Stimulated activated CD8-positive, alpha-beta memory T cell treated with anti-CD3 and anti-CD28 coated beads, Interleukin-7, amount 100 ng/mL, for 1 hour (primary cell): ENCODE results near the gene BAIAP2.

ENCODE experiments used
- DNase-seq, 2 donors: peaks; one replicate each; pipeline ENCODE4 v3.0.0-alpha.2; 2020; ENCODE audit warnings: low read depth in 2 of 2

BAIAP2 gene

GRCh38 chr17:81090361-81091136, 55.6 kb downstream of the BAIAP2 start:
- DNase-seq = no peak

GRCh38 chr17:81091154-81091553, 56.2 kb downstream of the BAIAP2 start:
- DNase-seq = no peak

GRCh38 chr17:81091774-81092517, 57.0 kb downstream of the BAIAP2 start:
- DNase-seq = no peak

- DNase-seq = no peak
These were observed 57.7 kb downstream of the BAIAP2 start for GRCh38 chr17:81092518-81093095.

GRCh38 chr17:81093619-81094508, 58.9 kb downstream of the BAIAP2 start:
- DNase-seq = no peak

GRCh38 chr17:81094509-81095382, 59.8 kb downstream of the BAIAP2 start:
- peak; percentile 77 to 92 for DNase-seq

- DNase-seq = no peak
These were observed 60.4 kb downstream of the BAIAP2 start for GRCh38 chr17:81095383-81095762.

GRCh38 chr17:81096741-81097133, 61.8 kb downstream of the BAIAP2 start:
- no peak for DNase-seq

- peak; percentile 37 to 38 for DNase-seq
These were observed 62.4 kb downstream of the BAIAP2 start for GRCh38 chr17:81097134-81097942.

GRCh38 chr17:81097943-81098308, 63.0 kb downstream of the BAIAP2 start:
- no peak for DNase-seq

- no peak for DNase-seq
These were observed 64.9 kb downstream of the BAIAP2 start for GRCh38 chr17:81099888-81100287.

GRCh38 chr17:81100668-81101067, 65.7 kb downstream of the BAIAP2 start:
- DNase-seq = no peak

- peak; percentile 74 to 79 for DNase-seq
These were observed 66.8 kb downstream of the BAIAP2 start for GRCh38 chr17:81101614-81102306.

- DNase-seq = no peak
These were observed 67.4 kb downstream of the BAIAP2 start for GRCh38 chr17:81102352-81102751.

- no peak for DNase-seq
These were observed 67.9 kb downstream of the BAIAP2 start for GRCh38 chr17:81102869-81103268.

- DNase-seq = no peak
These were observed 68.4 kb downstream of the BAIAP2 start for GRCh38 chr17:81103379-81103778.

- no peak for DNase-seq
These were observed 71.8 kb downstream of the BAIAP2 start for GRCh38 chr17:81106716-81107115.

GRCh38 chr17:81108220-81108619, 73.3 kb downstream of the BAIAP2 start:
- no peak for DNase-seq

- DNase-seq = no peak
These were observed 75.0 kb downstream of the BAIAP2 start for GRCh38 chr17:81109957-81110356.
